HEK293 (cell line): ENCODE results near the gene TUBG2.
A peak's percentile ranks its signal among the peaks of the same experiment; 100 is the strongest.

Experiments
- ATF2 ChIP-seq: fragments of 450-650 bp; formaldehyde crosslinking; IDR thresholded peaks from 2 replicates; pipeline ENCODE4 v1.5.1; 2016; ENCODE audit warnings: missing biosample characterization, missing genetic modification characterization, low read depth
- GLI2 ChIP-seq: fragments of 450-650 bp; formaldehyde crosslinking; IDR thresholded peaks from 2 replicates; pipeline ENCODE4; 2017; ENCODE audit warnings: missing biosample characterization, missing genetic modification characterization, low read depth, borderline replicate concordance
- GLI4 ChIP-seq: fragments of 450-650 bp; formaldehyde crosslinking; IDR thresholded peaks from 2 replicates; pipeline ENCODE4 v1.5.1; 2016; ENCODE audit warnings: missing biosample characterization, missing genetic modification characterization
- GLIS1 ChIP-seq: fragments of 450-650 bp; formaldehyde crosslinking; IDR thresholded peaks from 2 replicates; pipeline ENCODE4 v1.5.1; 2016; ENCODE audit warnings: missing biosample characterization, missing genetic modification characterization
- HIC1 ChIP-seq: fragments of 450-650 bp; formaldehyde crosslinking; IDR thresholded peaks from 2 replicates; pipeline ENCODE4 v1.5.1; 2016; ENCODE audit warnings: missing biosample characterization, missing genetic modification characterization
- HOXC10 ChIP-seq: sonication (generic); formaldehyde crosslinking; IDR thresholded peaks from 2 replicates; pipeline ENCODE4 v1.8.1; 2023; ENCODE audit warnings: mild to moderate bottlenecking, missing genetic modification reagents
- KLF9 ChIP-seq: fragments of 450-650 bp; formaldehyde crosslinking; IDR thresholded peaks from 2 replicates; pipeline ENCODE4 v1.5.1; 2016; ENCODE audit warnings: missing biosample characterization, missing genetic modification characterization, low read depth
- MZF1 ChIP-seq: fragments of 450-650 bp; formaldehyde crosslinking; IDR thresholded peaks from 2 replicates; pipeline ENCODE4 v1.5.1; 2017; ENCODE audit warnings: missing biosample characterization, missing genetic modification characterization, borderline replicate concordance
- PRDM2 ChIP-seq: fragments of 450-650 bp; formaldehyde crosslinking; IDR thresholded peaks from 2 replicates; pipeline ENCODE4 v1.5.1; 2016; ENCODE audit warnings: missing biosample characterization, missing genetic modification characterization, borderline replicate concordance
- SALL2 ChIP-seq: fragments of 450-650 bp; formaldehyde crosslinking; IDR thresholded peaks from 2 replicates; pipeline ENCODE4 v1.5.0; 2017; ENCODE audit warnings: missing biosample characterization, mild to moderate bottlenecking, missing genetic modification characterization, borderline replicate concordance
- SP2 ChIP-seq: fragments of 450-650 bp; formaldehyde crosslinking; IDR thresholded peaks from 2 replicates; pipeline ENCODE4 v1.5.1; 2016; ENCODE audit warnings: missing biosample characterization, missing genetic modification characterization
- ZBTB7A ChIP-seq: fragments of 450-650 bp; formaldehyde crosslinking; IDR thresholded peaks from 2 replicates; pipeline ENCODE4 v1.5.1; 2016; ENCODE audit warnings: low read depth, missing biosample characterization, missing genetic modification characterization
- ZFP69B ChIP-seq: fragments of 450-650 bp; formaldehyde crosslinking; IDR thresholded peaks from 2 replicates; pipeline ENCODE4 v1.5.1; 2016; ENCODE audit warnings: missing biosample characterization, missing genetic modification characterization
- ZNF112 ChIP-seq: fragments of 450-650 bp; formaldehyde crosslinking; IDR thresholded peaks from 2 replicates; pipeline ENCODE4 v1.5.0; 2017; ENCODE audit warnings: missing biosample characterization, missing genetic modification characterization
- ZNF132 ChIP-seq: fragments of 450-650 bp; formaldehyde crosslinking; IDR thresholded peaks from 2 replicates; pipeline ENCODE4 v1.5.1; 2017; ENCODE audit warnings: missing biosample characterization, missing genetic modification characterization, borderline replicate concordance
- ZNF138 ChIP-seq: fragments of 450-650 bp; formaldehyde crosslinking; IDR thresholded peaks from 2 replicates; pipeline ENCODE4 v1.5.1; 2016; ENCODE audit warnings: missing biosample characterization, missing genetic modification characterization, borderline replicate concordance
- ZNF157 ChIP-seq: fragments of 450-650 bp; formaldehyde crosslinking; IDR thresholded peaks from 2 replicates; pipeline ENCODE4 v1.5.1; 2016; ENCODE audit warnings: missing biosample characterization, missing genetic modification characterization
- ZNF169 ChIP-seq: fragments of 450-650 bp; formaldehyde crosslinking; IDR thresholded peaks from 2 replicates; pipeline ENCODE4 v1.5.1; 2016; ENCODE audit warnings: missing biosample characterization, missing genetic modification characterization
- ZNF221 ChIP-seq: fragments of 450-650 bp; formaldehyde crosslinking; IDR thresholded peaks from 2 replicates; pipeline ENCODE4 v1.5.1; 2017; ENCODE audit warnings: missing biosample characterization, missing genetic modification characterization, borderline replicate concordance
- ZNF248 ChIP-seq: fragments of 450-650 bp; formaldehyde crosslinking; IDR thresholded peaks from 2 replicates; pipeline ENCODE4 v1.5.1; 2017; ENCODE audit warnings: missing biosample characterization, missing genetic modification characterization
- ZNF560 ChIP-seq: fragments of 450-650 bp; formaldehyde crosslinking; IDR thresholded peaks from 2 replicates; pipeline ENCODE4 v1.5.1; 2017; ENCODE audit warnings: missing biosample characterization, missing genetic modification characterization, borderline replicate concordance
- ZNF654 ChIP-seq: fragments of 450-650 bp; formaldehyde crosslinking; IDR thresholded peaks from 2 replicates; pipeline ENCODE4 v1.5.1; 2016; ENCODE audit warnings: low read depth, missing biosample characterization, missing genetic modification characterization
- ZNF660 ChIP-seq: fragments of 450-650 bp; IDR thresholded peaks from 2 replicates; pipeline ENCODE4 v1.5.1; 2018; ENCODE audit warnings: missing biosample characterization, mild to moderate bottlenecking, missing genetic modification characterization
- ZNF707 ChIP-seq: fragments of 450-650 bp; formaldehyde crosslinking; IDR thresholded peaks from 2 replicates; pipeline ENCODE4 v1.5.1; 2016; ENCODE audit warnings: missing biosample characterization, missing genetic modification characterization
- ZNF777 ChIP-seq: fragments of 450-650 bp; formaldehyde crosslinking; IDR thresholded peaks from 2 replicates; pipeline ENCODE4 v1.5.1; 2017; ENCODE audit warnings: missing biosample characterization, missing genetic modification characterization, borderline replicate concordance
- ZNF837 ChIP-seq: fragments of 450-650 bp; formaldehyde crosslinking; IDR thresholded peaks from 2 replicates; pipeline ENCODE4 v1.5.1; 2016; ENCODE audit warnings: missing biosample characterization, missing genetic modification characterization
- ZSCAN18 ChIP-seq: fragments of 450-650 bp; formaldehyde crosslinking; IDR thresholded peaks from 2 replicates; pipeline ENCODE4 v1.5.1; 2016; ENCODE audit warnings: missing biosample characterization, missing genetic modification characterization
- ZSCAN5A ChIP-seq: fragments of 450-650 bp; formaldehyde crosslinking; IDR thresholded peaks from 2 replicates; pipeline ENCODE4 v1.5.1; 2016; ENCODE audit warnings: missing biosample characterization, missing genetic modification characterization

Gene TUBG2

GRCh38 chr17:42676424-42677011 is 17.4 kb downstream of the TUBG2 start, which contains the start of gene PLEKHH3 (continued):
- TF ChIP-seq SP2 (tag by site-specific recombination): no peak; the same call in 1 of the 2 replicates
- no peak for TF ChIP-seq ZNF157
- no peak for TF ChIP-seq SALL2 (tag by site-specific recombination)
- no peak for TF ChIP-seq ZNF248
- TF ChIP-seq ZNF112 (tag by site-specific recombination): no peak
- TF ChIP-seq ZNF221: no peak
- no peak for TF ChIP-seq ZNF660 (tag by site-specific recombination)
- peak; percentile 94 for TF ChIP-seq GLIS1 (tag by site-specific recombination)
- no peak for TF ChIP-seq GLI2 (tag by site-specific recombination)
- no peak for TF ChIP-seq ZNF560 (tag by site-specific recombination)
- peak; percentile 62 for TF ChIP-seq ZFP69B
- TF ChIP-seq HIC1: peak; percentile 85
- TF ChIP-seq ZSCAN18 (tag by site-specific recombination): no peak
- no peak for TF ChIP-seq ZNF132 (tag by site-specific recombination)
- TF ChIP-seq ZNF777 (tag by site-specific recombination): peak; percentile 70; the same call in 1 of the 2 replicates
- no peak for TF ChIP-seq HOXC10 (CRISPR knock-in tag)
- TF ChIP-seq ZNF707 (tag by site-specific recombination): no peak
- no peak for TF ChIP-seq ZNF169 (tag by site-specific recombination)
- peak; percentile 81 for TF ChIP-seq KLF9 (tag by site-specific recombination)
- no peak for TF ChIP-seq ZNF837 (tag by site-specific recombination)
- no peak for TF ChIP-seq PRDM2 (tag by site-specific recombination)
- TF ChIP-seq GLI4 (tag by site-specific recombination): 0 out of 2 replicates have a peak, but pooled peaks have one; percentile 43
- 0 out of 2 replicates have a peak, but pooled peaks have one; percentile 60 for TF ChIP-seq ZSCAN5A (tag by site-specific recombination)
- no peak for TF ChIP-seq ZNF138 (tag by site-specific recombination)
- peak; percentile 13; the same call in 1 of the 2 replicates for TF ChIP-seq MZF1 (tag by site-specific recombination)
- no peak for TF ChIP-seq ATF2
- no peak for TF ChIP-seq ZNF654 (tag by site-specific recombination)
- TF ChIP-seq ZBTB7A (tag by site-specific recombination): peak; percentile 99
